ENCODE data around the gene ENDOU. TPM values are rescaled to one million over a fixed set of nuclear protein-coding genes. Genes with fewer than 3 reads are reported as not detected.

ENDOU gene
- total RNA-seq, 4 donors from 2014 or later: 0.32 TPM; not detected in 3

DNA sequence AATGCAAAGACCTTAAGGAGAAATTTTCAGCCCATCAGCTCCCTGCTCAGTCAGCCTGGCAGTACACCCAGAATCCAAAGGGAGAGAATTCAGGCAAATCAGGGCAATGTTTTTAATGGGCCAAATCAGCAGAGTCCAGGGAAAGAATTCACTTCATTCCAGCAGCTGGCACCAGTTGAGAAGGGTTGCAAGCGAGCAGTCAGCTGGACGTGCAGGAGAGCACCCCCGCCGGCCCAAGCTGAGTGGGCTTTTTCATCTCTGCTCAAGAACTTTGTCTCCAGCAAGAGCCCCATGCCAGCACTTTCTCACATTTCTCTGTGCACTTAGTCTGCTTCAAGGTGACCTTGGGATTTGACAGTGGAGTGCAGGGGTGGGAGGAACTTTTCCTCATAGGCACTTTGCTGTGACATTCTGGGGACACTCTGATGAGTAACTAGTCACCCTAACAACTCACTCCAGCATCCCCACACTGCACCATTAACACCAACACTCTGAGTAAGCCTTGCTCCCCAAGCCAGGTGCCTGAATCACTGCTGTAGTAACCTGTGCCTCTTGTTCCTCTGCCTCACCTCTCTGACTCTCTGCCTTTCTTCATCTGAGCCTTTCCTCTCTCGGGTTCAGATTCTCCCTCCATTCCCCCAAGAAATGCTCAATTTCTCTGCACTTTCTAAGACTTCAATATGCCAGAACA, 2.2 kb downstream of the ENDOU start:
- intact Hi-C loops (cut with DNase I; ENCODE audit: low total_unique reads) (no loop called here), in situ Hi-C loops (cut with MboI; ENCODE audit: low pct_ligation_motif_present in 1 of 4, low pct_unique_long_range_greater_than_20kb in 1 of 4, low sequenced_read_pairs in 3 of 4) (no loop called here)
- H3K27me3 ChIP-seq: no peaks in the 10 kb centered on the region
- no peak for DNase-seq
- WGBS, 2 donors (ENCODE audit: low coverage in 1 of 2): 80 to 91% methylated on average over 1 to 5 of the region's 5 CpGs
- H3K4me3 ChIP-seq: no peak overlapping the region
- no peaks in the 10 kb centered on the region for H3K9me3 ChIP-seq
- peaks cover under 1 to 5% (median 2%) of the 10 kb centered on the region in 4 donors for H3K4me1 ChIP-seq
- H3K27ac ChIP-seq: no peak overlapping the region
- TF ChIP-seq EP300 (IDR thresholded peaks at IDR 0.05; ENCODE audit: low read depth): no peak
- TF ChIP-seq POLR2AphosphoS5 (IDR thresholded peaks at IDR 0.05): no peak
- TF ChIP-seq POLR2A (IDR thresholded peaks at IDR 0.05): no peak
- TF ChIP-seq, protein P1, sequence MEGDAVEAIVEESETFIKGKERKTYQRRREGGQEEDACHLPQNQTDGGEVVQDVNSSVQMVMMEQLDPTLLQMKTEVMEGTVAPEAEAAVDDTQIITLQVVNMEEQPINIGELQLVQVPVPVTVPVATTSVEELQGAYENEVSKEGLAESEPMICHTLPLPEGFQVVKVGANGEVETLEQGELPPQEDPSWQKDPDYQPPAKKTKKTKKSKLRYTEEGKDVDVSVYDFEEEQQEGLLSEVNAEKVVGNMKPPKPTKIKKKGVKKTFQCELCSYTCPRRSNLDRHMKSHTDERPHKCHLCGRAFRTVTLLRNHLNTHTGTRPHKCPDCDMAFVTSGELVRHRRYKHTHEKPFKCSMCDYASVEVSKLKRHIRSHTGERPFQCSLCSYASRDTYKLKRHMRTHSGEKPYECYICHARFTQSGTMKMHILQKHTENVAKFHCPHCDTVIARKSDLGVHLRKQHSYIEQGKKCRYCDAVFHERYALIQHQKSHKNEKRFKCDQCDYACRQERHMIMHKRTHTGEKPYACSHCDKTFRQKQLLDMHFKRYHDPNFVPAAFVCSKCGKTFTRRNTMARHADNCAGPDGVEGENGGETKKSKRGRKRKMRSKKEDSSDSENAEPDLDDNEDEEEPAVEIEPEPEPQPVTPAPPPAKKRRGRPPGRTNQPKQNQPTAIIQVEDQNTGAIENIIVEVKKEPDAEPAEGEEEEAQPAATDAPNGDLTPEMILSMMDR (IDR thresholded peaks at IDR 0.05): no peak
- no peaks in the 10 kb centered on the region for H3K36me3 ChIP-seq

DNA sequence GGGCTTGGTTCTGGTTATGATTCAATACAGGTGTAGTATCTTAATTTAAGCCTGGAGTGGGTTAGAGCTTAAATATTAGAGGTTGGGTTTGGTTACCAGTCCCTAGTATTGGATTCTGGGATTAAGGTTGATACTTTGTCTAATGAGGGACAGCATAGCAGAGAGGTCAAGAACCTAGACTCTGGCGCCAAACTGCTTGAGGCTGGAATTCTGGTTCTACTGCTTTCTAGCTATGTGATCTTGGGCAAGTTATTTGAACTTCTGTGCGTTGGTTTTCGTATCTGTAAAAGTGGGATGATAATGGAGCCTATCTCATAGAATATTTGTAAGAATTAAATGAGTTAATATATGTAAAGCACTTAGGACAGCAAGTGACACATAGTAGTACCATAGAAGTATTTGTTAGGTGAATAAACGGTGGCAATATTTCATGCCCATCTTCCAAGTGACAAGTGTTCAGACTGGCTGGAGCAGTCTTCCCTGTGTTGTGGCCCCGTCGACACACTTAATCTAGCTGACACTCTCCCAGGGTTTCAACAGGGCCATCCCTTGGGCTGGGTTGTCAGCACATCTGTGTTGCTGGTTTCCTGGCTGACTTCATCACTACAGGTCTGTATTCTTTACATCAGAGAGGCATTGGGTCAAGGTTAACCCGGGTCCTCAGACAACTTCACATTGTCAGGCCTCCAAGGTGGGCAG, 3.0 kb downstream of the ENDOU start:
- Histone ChIP-seq H3K4me3 (no peak overlapping the region), H3K36me3 (no peaks in the 10 kb centered on the region), H3K27ac (no peak overlapping the region), H3K27me3 (no peaks in the 10 kb centered on the region), H3K4me1 (peaks cover 9 to 13% (median 9%) of the 10 kb centered on the region in 4 donors), H3K9me3 (no peaks in the 10 kb centered on the region)
- TF ChIP-seq, protein P1 (IDR thresholded peaks at IDR 0.05): no peak
- TF ChIP-seq EP300 (IDR thresholded peaks at IDR 0.05; ENCODE audit: low read depth): no peak
- no peak for TF ChIP-seq POLR2A (IDR thresholded peaks at IDR 0.05)
- no peak for TF ChIP-seq POLR2AphosphoS5 (IDR thresholded peaks at IDR 0.05)
- in situ Hi-C loops (cut with MboI; ENCODE audit: low pct_ligation_motif_present in 1 of 4, low pct_unique_long_range_greater_than_20kb in 1 of 4, low sequenced_read_pairs in 3 of 4): no loop called here
- 74 to 92% methylated on average over 3 to 7 of the region's 7 CpGs for WGBS, 2 donors (ENCODE audit: low coverage in 1 of 2)
- DNase-seq: no peak
- intact Hi-C loops (cut with DNase I; ENCODE audit: low total_unique reads): no loop called here

DNA sequence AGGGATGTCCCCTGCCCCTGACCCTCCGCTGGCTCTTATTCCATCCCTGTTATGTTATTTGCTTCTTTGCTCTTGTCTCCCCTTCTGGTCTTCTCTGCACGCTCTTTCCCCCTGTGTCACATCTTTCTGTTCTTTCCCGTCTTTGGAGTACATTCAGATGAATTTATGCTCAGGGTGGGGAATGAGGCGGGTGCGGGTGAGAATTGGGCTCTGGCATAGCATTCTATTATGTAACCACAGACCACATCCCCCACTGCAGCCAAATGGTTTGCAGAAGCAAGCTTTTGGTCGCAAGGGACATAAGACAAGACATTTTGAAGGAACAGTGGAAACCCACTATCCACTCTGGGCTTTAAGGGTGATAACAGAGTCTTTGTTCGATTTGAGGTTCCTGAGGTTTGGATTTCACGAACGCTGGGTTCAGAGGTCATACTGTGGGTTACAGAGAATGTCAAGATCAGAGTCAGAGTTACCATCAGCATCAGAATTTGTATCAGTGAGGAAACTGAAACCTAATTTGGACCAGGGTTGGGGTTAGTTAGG, 3.8 kb downstream of the ENDOU start:
- Histone ChIP-seq H3K4me1 (peaks cover 12 to 20% (median 14%) of the 10 kb centered on the region in 4 donors), H3K27me3 (no peaks in the 10 kb centered on the region), H3K9me3 (no peaks in the 10 kb centered on the region), H3K27ac (no peak overlapping the region), H3K36me3 (no peaks in the 10 kb centered on the region), H3K4me3 (no peak overlapping the region)
- 82 to 84% methylated on average over 7 to 9 of the region's 9 CpGs for WGBS, 2 donors (ENCODE audit: low coverage in 1 of 2)
- in situ Hi-C loops (cut with MboI; ENCODE audit: low pct_ligation_motif_present in 1 of 4, low pct_unique_long_range_greater_than_20kb in 1 of 4, low sequenced_read_pairs in 3 of 4): no loop called here
- TF ChIP-seq POLR2A (IDR thresholded peaks at IDR 0.05): no peak
- TF ChIP-seq, protein P1 (IDR thresholded peaks at IDR 0.05): no peak
- no peak for TF ChIP-seq POLR2AphosphoS5 (IDR thresholded peaks at IDR 0.05)
- no peak for TF ChIP-seq EP300 (IDR thresholded peaks at IDR 0.05; ENCODE audit: low read depth)
- intact Hi-C loops (cut with DNase I; ENCODE audit: low total_unique reads): no loop called here
- DNase-seq: no peak

DNA sequence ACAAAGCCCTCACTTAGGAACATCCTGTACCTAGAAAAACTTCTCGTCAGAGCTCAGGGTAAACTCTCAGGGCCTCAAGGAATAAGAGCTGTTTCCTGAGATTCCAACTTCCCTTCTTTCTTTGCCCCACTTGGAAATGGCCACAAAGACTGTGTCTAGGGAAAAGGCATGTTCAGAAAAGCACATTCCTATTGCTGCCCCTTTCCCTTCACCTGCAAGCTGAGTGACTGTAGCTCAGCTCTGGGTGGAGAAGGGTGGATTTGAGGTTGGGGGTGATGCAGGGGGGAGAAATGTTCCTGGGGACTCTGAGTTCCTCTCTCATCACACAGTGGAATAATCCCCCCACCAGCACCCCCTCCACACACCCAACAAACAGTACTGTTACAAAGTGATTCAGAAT, 6.8 kb downstream of the ENDOU start:
- intact Hi-C loops (cut with DNase I; ENCODE audit: low total_unique reads): loop anchor here (2.0 to 5.0 kb wide), 2 partner anchors 18 to 119 kb away; no protein-coding TSS in a partner anchor
- no peak overlapping the region for H3K4me3 ChIP-seq
- no peaks in the 10 kb centered on the region for H3K27me3 ChIP-seq
- H3K4me1 ChIP-seq: peaks cover 24 to 36% (median 26%) of the 10 kb centered on the region in 4 donors
- no peak for TF ChIP-seq POLR2AphosphoS5 (IDR thresholded peaks at IDR 0.05)
- TF ChIP-seq, protein P1 (IDR thresholded peaks at IDR 0.05): no peak
- no peak for TF ChIP-seq EP300 (IDR thresholded peaks at IDR 0.05; ENCODE audit: low read depth)
- TF ChIP-seq POLR2A (IDR thresholded peaks at IDR 0.05): no peak
- WGBS, 2 donors (ENCODE audit: low coverage in 1 of 2): 83% methylated on average over 1 of the region's 1 CpG
- no peak for DNase-seq
- no peaks in the 10 kb centered on the region for H3K9me3 ChIP-seq
- peak overlapping the region; percentile 87 to 93 (median 88) for H3K27ac ChIP-seq
- no peaks in the 10 kb centered on the region for H3K36me3 ChIP-seq
- in situ Hi-C loops (cut with MboI; ENCODE audit: low pct_ligation_motif_present in 1 of 4, low pct_unique_long_range_greater_than_20kb in 1 of 4, low sequenced_read_pairs in 3 of 4): loop anchor here in 2 of 4 donors (5.0 to 10.0 kb wide), 3 partner anchors 56 to 116 kb away; partner anchors contain the start of gene SLC48A1 (in 1 of the 2)
